ENCODE results near the gene AOPEP. TPM values are rescaled to one million over a fixed set of nuclear protein-coding genes. Genes with fewer than 3 reads are reported as not detected.

The AOPEP gene
- total RNA-seq, 1 experiment from 2014 or later = 79.5 TPM

DNA sequence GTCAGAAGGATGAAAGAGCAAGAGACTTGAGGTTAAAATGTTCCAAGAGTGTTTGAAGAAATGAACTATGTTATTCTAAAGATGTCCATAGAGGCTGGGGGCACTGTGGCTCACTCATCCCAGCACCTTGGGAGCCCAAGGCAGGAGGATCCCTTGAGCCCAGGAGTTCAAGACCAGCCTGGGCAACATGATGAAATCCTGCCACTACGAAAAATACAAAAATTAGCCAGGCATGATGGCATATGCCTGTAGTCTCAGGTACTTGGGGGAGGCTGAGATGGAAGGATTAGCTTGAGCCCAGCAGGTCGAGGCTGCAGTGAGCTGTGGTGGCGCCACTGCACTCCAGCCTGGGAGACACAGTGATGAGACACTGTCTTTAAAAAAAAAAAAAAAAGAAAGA lies 2.7 kb downstream of the AOPEP start:
- Histone ChIP-seq H3K9me3 (replicated peaks) (no peaks in the 10 kb centered on the region), H3K4me1 (0 out of 2 replicates have a peak, but pooled peaks cover 7% of the 10 kb centered on the region), H3K36me3 (peaks cover 4% of the 10 kb centered on the region; the same call in 1 of the 2 replicates), H3K27ac (no peak overlapping the region), H3K27me3 (no peaks in the 10 kb centered on the region), H3K4me3 (no peak overlapping the region)
- DNase-seq = no peak

GRCh38 chr9:94734054-94734754 lies 7.7 kb downstream of the AOPEP start:
- no peaks in the 10 kb centered on the region for H3K9me3 ChIP-seq (replicated peaks)
- peaks cover 4% of the 10 kb centered on the region; the same call in 1 of the 2 replicates for H3K36me3 ChIP-seq
- no peak overlapping the region for H3K4me3 ChIP-seq
- no peaks in the 10 kb centered on the region; the same call in 1 of the 2 replicates for H3K4me1 ChIP-seq
- H3K27me3 ChIP-seq = no peaks in the 10 kb centered on the region
- no peak overlapping the region for H3K27ac ChIP-seq
- no peak for DNase-seq

DNA sequence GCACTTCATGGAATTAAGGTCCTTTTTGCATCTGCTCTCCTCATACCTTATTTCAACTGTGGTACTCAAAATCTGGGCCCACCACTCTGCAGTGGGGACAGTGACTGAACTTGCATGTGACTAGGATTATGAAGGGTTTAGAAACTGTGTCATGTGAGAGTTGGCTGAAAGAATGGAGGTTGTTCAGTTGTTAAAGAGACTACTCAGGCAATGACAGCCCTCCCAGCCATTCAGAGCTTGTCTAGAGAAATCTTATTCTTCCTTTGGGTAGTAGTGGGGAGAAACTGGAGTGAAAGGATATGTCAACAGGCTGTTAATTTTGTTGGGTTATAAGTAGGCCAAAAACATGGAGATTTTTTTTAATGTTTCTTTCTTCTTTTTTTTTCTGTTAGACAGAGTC lies 10.3 kb downstream of the AOPEP start:
- Histone ChIP-seq H3K27ac (no peak overlapping the region), H3K4me1 (peaks cover 5% of the 10 kb centered on the region), H3K27me3 (no peaks in the 10 kb centered on the region), H3K4me3 (no peak overlapping the region), H3K9me3 (replicated peaks) (no peaks in the 10 kb centered on the region), H3K36me3 (peaks cover 4% of the 10 kb centered on the region; the same call in 1 of the 2 replicates)
- DNase-seq = no peak

GRCh38 chr9:94740145-94740840 lies 13.8 kb downstream of the AOPEP start:
- no peak for DNase-seq
- H3K4me1 ChIP-seq = peaks cover 15% of the 10 kb centered on the region
- H3K9me3 ChIP-seq (replicated peaks) = no peaks in the 10 kb centered on the region
- H3K4me3 ChIP-seq = no peak overlapping the region
- no peaks in the 10 kb centered on the region; the same call in 1 of the 2 replicates for H3K36me3 ChIP-seq
- H3K27ac ChIP-seq = no peak overlapping the region
- H3K27me3 ChIP-seq = no peaks in the 10 kb centered on the region

GRCh38 chr9:94741866-94742265 lies 15.4 kb downstream of the AOPEP start:
- Histone ChIP-seq H3K9me3 (replicated peaks) (no peaks in the 10 kb centered on the region), H3K27me3 (no peaks in the 10 kb centered on the region), H3K36me3 (no peaks in the 10 kb centered on the region; the same call in 1 of the 2 replicates), H3K4me1 (peaks cover 19% of the 10 kb centered on the region), H3K27ac (peak overlapping the region; percentile 31), H3K4me3 (no peak overlapping the region)
- peak; percentile 81 to 94 for DNase-seq

- Histone ChIP-seq H3K36me3 (no peaks in the 10 kb centered on the region; the same call in 1 of the 2 replicates), H3K27ac (no peak overlapping the region), H3K27me3 (no peaks in the 10 kb centered on the region), H3K4me3 (no peak overlapping the region), H3K9me3 (replicated peaks) (no peaks in the 10 kb centered on the region), H3K4me1 (peaks cover 26% of the 10 kb centered on the region)
- DNase-seq = no peak
These were observed 16.8 kb downstream of the AOPEP start for GRCh38 chr9:94743035-94743954.

DNA sequence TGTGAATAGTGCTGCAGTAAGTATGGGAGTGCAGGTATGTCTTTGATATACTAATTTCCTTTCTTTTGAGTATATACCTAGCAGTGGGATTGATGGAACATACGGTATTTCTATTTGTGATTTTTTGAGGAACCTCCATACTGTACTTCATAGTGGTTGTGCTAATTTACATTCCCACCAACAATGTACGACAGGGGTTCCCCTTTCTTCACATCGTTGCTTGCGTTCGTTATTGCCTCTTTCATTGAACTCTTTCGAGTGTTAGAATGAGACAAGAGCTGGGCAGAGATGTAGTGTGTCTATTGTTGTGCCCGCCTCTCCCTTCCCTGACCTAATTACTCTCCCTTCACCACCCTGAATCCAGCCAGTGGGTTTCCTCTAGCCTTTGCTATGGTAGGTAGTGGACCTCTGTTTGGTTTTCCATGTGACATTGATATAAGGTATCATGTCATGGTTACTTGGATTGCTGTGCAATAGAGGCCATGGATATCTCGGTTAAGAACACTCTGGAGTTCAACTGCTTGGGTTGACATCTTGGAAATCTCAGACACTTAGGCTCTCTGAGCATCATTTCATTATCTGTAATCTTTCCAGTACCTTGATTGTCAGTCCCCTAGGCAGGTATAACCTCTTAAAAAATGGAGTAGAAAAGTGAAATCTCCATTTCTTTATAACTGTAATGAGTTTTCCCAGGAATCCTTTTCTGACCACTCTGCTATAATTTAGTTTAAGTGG lies 19.5 kb downstream of the AOPEP start:
- no peak overlapping the region for H3K4me3 ChIP-seq
- peaks cover 12% of the 10 kb centered on the region for H3K9me3 ChIP-seq (replicated peaks)
- H3K4me1 ChIP-seq = peaks cover 26% of the 10 kb centered on the region
- peaks cover 15% of the 10 kb centered on the region for H3K36me3 ChIP-seq
- H3K27me3 ChIP-seq = no peaks in the 10 kb centered on the region
- no peak overlapping the region for H3K27ac ChIP-seq
- no peak for DNase-seq

GRCh38 chr9:94746541-94747370 lies 20.3 kb downstream of the AOPEP start:
- H3K9me3 ChIP-seq (replicated peaks) = peaks cover 12% of the 10 kb centered on the region
- H3K27me3 ChIP-seq = no peaks in the 10 kb centered on the region
- H3K27ac ChIP-seq = no peak overlapping the region
- H3K4me3 ChIP-seq = no peak overlapping the region
- DNase-seq = peak in 1 of 2 experiments; percentile 32
- H3K4me1 ChIP-seq = peaks cover 21% of the 10 kb centered on the region
- H3K36me3 ChIP-seq = peaks cover 15% of the 10 kb centered on the region

DNA sequence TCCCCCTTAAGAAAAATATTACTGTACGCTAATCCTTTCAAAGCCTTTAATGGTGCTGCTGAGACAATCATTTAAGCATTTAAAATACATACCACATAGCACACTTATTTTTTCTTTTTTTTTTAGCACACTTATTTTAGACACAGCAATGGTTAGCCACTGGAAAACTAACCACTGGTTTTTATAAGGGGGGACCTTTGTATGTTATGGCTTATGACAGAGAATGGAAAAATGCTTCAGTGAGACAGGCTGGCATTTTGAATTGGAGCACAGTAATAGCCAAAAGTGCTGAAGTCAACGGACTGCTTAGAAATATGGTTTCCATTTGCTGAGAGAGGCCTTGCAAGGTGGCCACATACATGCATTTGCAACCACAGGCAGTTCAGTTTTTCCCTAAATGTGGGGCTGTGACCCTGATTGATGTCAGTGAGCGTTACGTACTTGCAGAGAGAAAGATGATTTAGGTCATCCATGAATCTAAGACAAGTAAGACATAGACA lies 28.5 kb downstream of the AOPEP start:
- Histone ChIP-seq H3K27me3 (no peaks in the 10 kb centered on the region), H3K4me1 (no peaks in the 10 kb centered on the region; the same call in 1 of the 2 replicates), H3K9me3 (replicated peaks) (peaks cover under 1% of the 10 kb centered on the region; the same call in 1 of the 2 replicates), H3K36me3 (peaks cover 5% of the 10 kb centered on the region), H3K4me3 (no peak overlapping the region), H3K27ac (no peak overlapping the region)
- DNase-seq = no peak

DNA sequence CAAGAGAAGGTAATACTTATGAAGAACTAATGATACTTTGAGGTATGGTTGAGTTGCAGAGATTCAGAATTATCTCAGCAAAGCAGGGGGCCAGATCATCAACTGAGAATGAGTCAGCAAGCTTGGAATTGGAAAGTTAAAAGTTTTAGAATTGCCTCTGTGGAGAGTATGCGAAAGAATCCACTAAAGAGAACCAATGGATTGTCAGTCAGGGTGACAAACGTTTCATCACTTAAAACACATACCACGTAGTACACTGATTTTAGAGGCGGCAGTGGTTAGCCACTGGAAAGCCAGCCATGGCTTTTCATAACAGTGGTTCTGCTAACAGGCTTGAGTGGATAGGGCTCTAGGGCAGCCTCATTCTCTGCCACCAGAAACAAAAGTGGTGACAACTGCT lies 30.7 kb downstream of the AOPEP start:
- Histone ChIP-seq H3K4me1 (no peaks in the 10 kb centered on the region; the same call in 1 of the 2 replicates), H3K4me3 (no peak overlapping the region), H3K27ac (no peak overlapping the region), H3K27me3 (no peaks in the 10 kb centered on the region), H3K36me3 (peaks cover 12% of the 10 kb centered on the region), H3K9me3 (replicated peaks) (no peaks in the 10 kb centered on the region; the same call in 1 of the 2 replicates)
- DNase-seq = no peak

- Histone ChIP-seq H3K4me3 (no peak overlapping the region), H3K36me3 (peaks cover 12% of the 10 kb centered on the region), H3K4me1 (no peaks in the 10 kb centered on the region; the same call in 1 of the 2 replicates), H3K27ac (no peak overlapping the region), H3K27me3 (no peaks in the 10 kb centered on the region), H3K9me3 (replicated peaks) (no peaks in the 10 kb centered on the region; the same call in 1 of the 2 replicates)
- DNase-seq = no peak
These were observed 31.5 kb downstream of the AOPEP start for GRCh38 chr9:94758031-94758430.

DNA sequence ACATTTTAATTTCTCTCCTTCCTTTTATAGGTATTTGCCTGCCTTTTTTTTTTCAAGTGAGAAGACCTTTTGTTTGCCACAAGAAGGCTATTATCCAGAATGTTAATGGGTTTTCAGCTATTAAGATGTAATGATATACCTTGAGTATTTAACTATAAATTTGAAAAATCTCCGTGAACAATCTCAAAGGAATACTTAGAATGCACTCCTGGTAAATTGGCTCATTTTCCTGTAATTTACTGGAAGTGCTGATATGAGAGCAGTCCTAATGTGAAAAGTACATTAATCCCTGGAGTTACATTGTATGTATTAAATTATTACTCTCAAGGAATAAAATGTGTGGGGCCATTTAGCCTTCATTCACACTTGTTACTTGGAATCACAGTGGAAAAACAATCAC lies 32.4 kb downstream of the AOPEP start:
- no peaks in the 10 kb centered on the region; the same call in 1 of the 2 replicates for H3K4me1 ChIP-seq
- no peak for DNase-seq
- no peak overlapping the region for H3K4me3 ChIP-seq
- H3K9me3 ChIP-seq (replicated peaks) = no peaks in the 10 kb centered on the region; the same call in 1 of the 2 replicates
- no peak overlapping the region for H3K27ac ChIP-seq
- peaks cover 12% of the 10 kb centered on the region for H3K36me3 ChIP-seq
- H3K27me3 ChIP-seq = no peaks in the 10 kb centered on the region

DNA sequence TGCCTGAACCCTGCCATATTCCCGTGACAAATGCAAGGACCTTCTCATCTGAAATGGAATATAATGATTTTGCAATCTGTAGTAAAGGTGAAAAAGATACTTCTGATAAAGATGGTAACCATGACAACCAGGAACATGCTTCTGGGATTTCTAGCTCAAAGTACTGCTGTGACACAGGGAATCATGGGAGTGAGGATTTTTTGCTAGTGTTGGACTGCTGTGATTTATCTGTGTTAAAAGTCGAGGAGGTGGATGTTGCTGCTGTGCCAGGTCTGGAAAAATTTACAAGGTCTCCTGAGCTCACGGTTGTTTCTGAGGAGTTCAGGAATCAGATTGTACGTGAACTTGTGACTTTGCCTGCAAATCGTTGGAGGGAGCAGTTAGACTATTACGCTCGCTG lies 33.5 kb downstream of the AOPEP start:
- H3K9me3 ChIP-seq (replicated peaks) = no peaks in the 10 kb centered on the region; the same call in 1 of the 2 replicates
- H3K27ac ChIP-seq = no peak overlapping the region
- DNase-seq = no peak
- H3K4me3 ChIP-seq = no peak overlapping the region
- H3K27me3 ChIP-seq = no peaks in the 10 kb centered on the region
- peaks cover 12% of the 10 kb centered on the region for H3K36me3 ChIP-seq
- H3K4me1 ChIP-seq = no peaks in the 10 kb centered on the region; the same call in 1 of the 2 replicates

Data from SJCRH30 (cell line).